SH-SY5Y (cell line): Measurements from ENCODE around the gene NAA80.

Experiments
- GATA2 ChIP-seq: IDR thresholded peaks from 2 replicates; pipeline ENCODE4 v1.6.1; 2011; ENCODE audit warnings: mild to moderate bottlenecking, low read depth, low read length
- GATA3 ChIP-seq: IDR thresholded peaks from 2 replicates; pipeline ENCODE4 v1.6.1; 2011; ENCODE audit warnings: low read depth, mild to moderate bottlenecking, low read length, moderate library complexity

GRCh38 chr3:50322115-50322385 is 22.8 kb upstream of the NAA80 start:
- TF ChIP-seq GATA2 (no peak), GATA3 (no peak)
